Rectal smooth muscle tissue (tissue), 1 donor: Measurements from ENCODE around the gene TUBG2.
"Not testable (repeated sequence)": the region's sequence is repeated elsewhere in the genome, so short reads cannot be mapped to it uniquely, and the experiment has no call there.

Experiments used
- H3K27ac ChIP-seq: one replicate; pipeline ENCODE4 v1.7.0; 2013; ENCODE audit warnings: low read depth, low read length, inconsistent platforms
- H3K27me3 ChIP-seq: one replicate; pipeline ENCODE4 v1.7.0; 2013; ENCODE audit warnings: low read length; ENCODE audit not compliant: control insufficient read depth, insufficient read depth
- H3K36me3 ChIP-seq: one replicate; pipeline ENCODE4 v1.7.0; 2013; ENCODE audit warnings: low read length; ENCODE audit not compliant: control insufficient read depth, insufficient read depth
- H3K4me1 ChIP-seq: one replicate; pipeline ENCODE4 v1.7.0; 2013; ENCODE audit warnings: low read length; ENCODE audit not compliant: control insufficient read depth, insufficient read depth
- H3K4me3 ChIP-seq: one replicate; pipeline ENCODE4 v1.7.0; 2013; ENCODE audit warnings: low read length
- H3K9ac ChIP-seq: one replicate; pipeline ENCODE4 v1.7.0; 2013; ENCODE audit warnings: low read length

The TUBG2 gene

DNA sequence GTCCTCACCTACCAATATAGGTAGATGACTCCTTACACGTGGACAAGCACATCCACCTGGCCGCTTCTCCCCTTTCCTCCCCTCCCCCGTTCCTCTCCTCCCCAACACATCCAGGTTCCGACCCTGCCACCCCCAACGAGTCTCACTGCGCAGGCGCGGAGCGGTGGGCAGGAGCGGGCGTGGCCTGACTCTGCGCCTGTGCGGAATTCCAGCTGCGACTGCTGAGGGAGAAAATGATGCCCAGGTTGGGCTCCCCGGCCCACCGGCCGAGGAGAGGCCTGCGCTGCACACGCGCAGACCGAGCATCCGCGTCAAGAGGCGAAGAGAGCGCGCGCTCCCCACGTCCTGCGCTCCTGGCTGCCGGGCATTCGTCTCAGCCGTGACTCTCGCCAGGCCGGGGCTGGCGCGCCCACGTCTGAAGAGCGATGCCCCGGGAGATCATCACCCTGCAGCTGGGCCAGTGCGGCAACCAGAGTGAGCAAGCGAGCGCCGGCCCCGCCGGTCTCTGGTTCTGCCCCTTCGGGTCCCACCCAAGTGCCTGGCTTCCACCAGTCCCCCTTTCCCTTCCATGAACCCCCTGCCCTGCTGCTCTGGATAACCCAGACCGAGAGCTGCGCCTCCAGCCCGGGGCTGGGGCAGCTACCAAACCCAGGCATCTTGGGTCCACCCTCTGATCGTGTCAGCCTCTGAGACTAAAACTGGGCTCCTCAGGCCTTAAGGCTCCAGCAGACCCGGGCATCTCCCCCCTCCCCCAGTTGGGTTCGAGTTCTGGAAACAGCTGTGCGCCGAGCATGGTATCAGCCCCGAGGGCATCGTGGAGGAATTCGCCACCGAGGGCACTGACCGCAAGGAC is at the start of gene TUBG2:
TUBG2 (plus strand) TSS at position 206 of the 853 bp plus-strand sequence; CDS start at position 426, 220 bp downstream.
- Histone ChIP-seq H3K4me1 (peaks cover 5% of the 10 kb centered on the region), H3K36me3 (no peaks in the 10 kb centered on the region), H3K27me3 (no peaks in the 10 kb centered on the region), H3K9ac (peak within 1 kb of the TSS; percentile 52), H3K4me3 (peak within 1 kb of the TSS; percentile 63), H3K27ac (peak within 1 kb of the TSS; percentile 58)

DNA sequence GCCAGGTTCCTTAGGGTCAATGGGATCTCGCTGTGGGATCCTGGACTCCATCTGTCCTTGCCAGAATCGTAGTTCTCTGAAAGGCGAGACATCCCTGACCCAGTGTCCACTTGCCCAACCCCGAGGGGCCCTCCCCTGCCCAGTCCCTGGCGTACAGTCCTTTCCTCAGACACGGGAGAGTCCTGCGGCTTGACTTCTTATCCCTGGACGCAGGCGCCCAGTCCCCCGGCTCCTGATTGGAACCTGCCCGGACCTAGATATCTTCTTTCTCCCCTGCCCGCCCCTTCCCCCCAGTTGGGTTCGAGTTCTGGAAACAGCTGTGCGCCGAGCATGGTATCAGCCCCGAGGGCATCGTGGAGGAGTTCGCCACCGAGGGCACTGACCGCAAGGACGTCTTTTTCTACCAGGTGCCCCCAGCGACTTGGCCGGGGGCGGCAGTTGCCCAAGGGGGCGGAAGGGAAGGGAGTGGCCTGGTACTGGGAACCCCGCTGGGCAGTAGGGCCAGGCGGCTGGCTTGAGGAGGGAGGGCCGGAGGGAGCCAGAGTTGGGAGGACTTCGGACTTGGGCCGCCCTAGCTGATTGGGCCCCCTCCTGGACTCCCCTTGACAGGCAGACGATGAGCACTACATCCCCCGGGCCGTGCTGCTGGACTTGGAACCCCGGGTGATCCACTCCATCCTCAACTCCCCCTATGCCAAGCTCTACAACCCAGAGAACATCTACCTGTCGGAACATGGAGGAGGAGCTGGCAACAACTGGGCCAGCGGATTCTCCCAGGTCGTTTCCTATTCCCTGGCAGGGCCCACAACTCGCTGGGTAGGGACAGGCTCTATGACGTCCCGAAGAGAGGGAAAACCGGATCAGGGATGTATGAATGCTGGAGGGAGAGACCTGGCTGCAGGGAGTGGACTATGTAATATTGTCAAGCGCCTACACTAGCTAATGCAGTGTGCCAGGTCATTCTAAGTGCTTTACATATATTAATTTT is 49.0 kb upstream of the TUBG2 start:
- peak overlapping the region; percentile 76 for H3K27ac ChIP-seq
- H3K27me3 ChIP-seq, H3K36me3 ChIP-seq: not testable (repeated sequence)
- H3K4me1 ChIP-seq: peaks cover 14% of the 10 kb centered on the region
- H3K9ac ChIP-seq: peak overlapping the region; percentile 90
- H3K4me3 ChIP-seq: peak overlapping the region; percentile 90

DNA sequence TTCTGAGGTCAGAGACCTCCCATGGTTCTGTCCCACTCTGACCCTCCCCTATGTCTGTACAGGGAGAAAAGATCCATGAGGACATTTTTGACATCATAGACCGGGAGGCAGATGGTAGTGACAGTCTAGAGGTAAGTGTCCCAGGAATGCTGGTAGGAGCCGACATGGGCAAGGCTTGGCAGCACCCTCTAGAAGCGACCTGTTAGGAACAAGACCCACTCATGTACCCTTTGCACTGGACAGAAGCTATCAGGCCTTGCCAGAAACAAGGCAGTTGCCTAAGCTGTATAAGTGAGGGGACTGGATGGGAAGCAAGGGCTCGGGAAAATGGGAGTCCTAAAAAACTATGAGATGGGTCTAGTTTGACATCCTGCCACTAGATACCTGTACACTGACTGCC is 47.1 kb upstream of the TUBG2 start:
- Histone ChIP-seq H3K9ac (no peak overlapping the region), H3K4me3 (no peak overlapping the region), H3K27ac (no peak overlapping the region), H3K27me3 (no peaks in the 10 kb centered on the region), H3K36me3 (peaks cover 9% of the 10 kb centered on the region), H3K4me1 (peaks cover 12% of the 10 kb centered on the region)

DNA sequence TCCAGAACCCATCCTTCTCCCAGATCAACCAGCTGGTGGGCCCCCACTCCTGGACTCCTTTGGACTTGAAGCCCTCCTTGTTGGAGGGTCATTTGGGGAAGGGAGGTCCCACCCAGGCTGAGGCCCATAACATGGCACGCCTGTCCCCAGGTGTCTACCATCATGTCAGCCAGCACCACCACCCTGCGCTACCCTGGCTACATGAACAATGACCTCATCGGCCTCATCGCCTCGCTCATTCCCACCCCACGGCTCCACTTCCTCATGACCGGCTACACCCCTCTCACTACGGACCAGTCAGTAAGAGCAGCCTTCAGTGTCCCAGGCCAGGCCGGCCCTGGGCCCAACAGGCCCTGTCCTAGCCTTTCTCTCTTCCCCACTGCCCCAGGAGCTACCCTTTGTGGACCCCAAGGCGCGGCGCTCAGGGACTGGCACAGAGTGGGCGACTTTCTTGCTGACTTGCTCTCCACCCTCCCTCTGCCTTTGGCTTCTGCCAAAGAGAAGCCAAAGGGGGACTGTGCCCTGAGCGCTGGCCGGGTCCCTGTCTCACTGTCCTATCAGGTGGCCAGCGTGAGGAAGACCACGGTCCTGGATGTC is 45.3 kb upstream of the TUBG2 start:
- H3K27me3 ChIP-seq: no peaks in the 10 kb centered on the region
- no peak overlapping the region for H3K27ac ChIP-seq
- peaks cover 10% of the 10 kb centered on the region for H3K4me1 ChIP-seq
- H3K4me3 ChIP-seq: no peak overlapping the region
- no peak overlapping the region for H3K9ac ChIP-seq
- peaks cover 8% of the 10 kb centered on the region for H3K36me3 ChIP-seq

DNA sequence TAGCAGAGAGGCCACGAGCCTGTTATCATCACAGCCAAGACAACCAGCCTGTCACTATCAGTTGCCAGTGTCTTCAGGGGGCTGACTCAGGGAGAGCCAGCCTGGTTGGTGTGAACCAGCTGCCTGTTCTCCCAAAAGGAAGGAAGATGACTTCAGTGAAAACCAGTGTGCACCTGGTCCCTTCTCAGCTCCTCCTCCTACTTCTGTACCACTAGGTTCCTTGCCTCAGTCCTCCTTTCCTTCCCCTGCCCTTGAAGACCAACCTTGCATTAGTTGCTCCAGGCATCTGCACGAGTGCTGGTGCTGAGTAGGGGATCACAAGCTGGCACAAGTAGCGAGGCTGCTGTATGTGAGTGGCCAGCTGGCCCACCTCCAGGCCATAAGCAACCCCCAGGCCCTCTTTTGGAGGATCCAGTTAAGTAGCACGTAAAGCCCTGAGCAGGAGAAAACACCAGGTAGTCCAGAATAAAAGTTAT is 41.1 kb upstream of the TUBG2 start:
- H3K4me1 ChIP-seq: peaks cover 6% of the 10 kb centered on the region
- H3K27me3 ChIP-seq: no peaks in the 10 kb centered on the region
- no peak overlapping the region for H3K4me3 ChIP-seq
- H3K36me3 ChIP-seq: peaks cover 6% of the 10 kb centered on the region
- H3K27ac ChIP-seq: no peak overlapping the region
- H3K9ac ChIP-seq: no peak overlapping the region

DNA sequence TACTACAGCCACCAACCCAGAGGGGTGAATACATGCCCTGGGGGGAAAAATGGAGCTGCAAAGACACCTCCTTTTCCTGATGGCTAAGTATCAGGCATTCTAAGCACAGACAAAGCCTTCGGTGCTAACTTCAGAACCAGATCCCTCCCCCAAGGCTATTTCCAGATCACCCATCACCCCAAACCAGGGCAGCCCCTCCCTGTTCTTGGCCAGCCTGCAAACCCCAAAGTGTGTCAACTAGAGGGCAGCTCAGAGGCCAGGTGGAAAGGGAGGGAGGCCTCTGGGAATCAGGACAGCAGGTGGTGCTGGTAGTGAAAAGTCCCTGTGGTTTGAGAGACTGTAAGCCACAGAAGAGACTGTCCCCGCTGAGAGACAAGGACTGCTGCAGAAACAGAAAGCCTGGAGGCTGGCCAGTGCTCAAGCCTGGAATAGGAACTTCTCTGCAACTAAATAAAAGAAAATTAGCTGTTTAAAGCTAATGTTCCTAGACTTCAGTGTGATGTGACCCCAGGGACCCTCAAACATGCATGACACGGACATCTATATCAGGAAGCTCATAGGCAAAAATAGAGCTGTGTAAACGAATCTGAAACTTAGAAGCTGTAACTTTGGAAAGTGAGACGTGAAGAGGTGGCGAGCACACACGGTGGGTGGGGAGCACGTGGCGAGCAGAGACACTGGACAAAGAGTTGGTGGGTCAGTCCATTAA is 40.5 kb upstream of the TUBG2 start:
- Histone ChIP-seq H3K27ac (no peak overlapping the region), H3K4me1 (peaks cover 6% of the 10 kb centered on the region), H3K9ac (no peak overlapping the region), H3K36me3 (peaks cover 6% of the 10 kb centered on the region), H3K4me3 (no peak overlapping the region), H3K27me3 (no peaks in the 10 kb centered on the region)

DNA sequence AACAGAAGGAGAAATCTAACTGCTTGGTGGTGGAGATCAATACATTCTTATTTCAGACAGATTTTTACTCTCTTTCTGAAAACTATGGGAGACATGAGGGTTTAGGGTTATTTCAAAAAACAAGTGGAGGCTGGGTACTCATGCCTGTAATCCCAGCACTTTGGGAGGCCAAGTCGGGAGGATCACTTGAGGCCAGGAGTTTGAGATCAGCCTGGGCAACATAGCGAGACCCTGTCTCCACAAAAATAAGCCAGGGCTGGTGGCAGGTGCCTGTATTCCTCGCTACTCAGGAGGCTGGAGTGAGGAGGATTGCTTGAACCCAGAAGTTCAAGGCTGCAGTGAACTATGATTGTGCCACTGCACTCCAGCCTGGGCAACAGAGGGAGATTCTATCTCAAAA is 37.1 kb upstream of the TUBG2 start:
- H3K9ac ChIP-seq, H3K27me3 ChIP-seq, H3K4me1 ChIP-seq, H3K27ac ChIP-seq, H3K36me3 ChIP-seq, H3K4me3 ChIP-seq: not testable (repeated sequence)

DNA sequence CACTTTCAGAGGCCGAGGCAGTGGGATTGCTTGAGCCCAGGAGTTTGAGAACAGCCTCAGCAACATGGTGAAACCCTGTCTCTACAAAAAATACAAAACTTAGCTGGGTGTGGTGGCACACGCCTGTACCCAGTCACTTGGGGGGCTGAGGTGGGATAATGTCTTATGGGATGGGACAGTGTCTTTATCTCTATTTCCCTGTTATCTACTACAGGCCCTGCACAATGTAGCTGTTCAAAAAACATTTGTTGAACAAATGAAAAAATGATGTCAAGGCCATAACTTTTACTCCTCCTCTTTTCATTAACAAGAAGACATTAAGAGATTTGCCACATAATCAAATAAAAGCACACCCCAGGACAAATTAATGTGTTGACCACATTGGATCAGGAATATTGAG is 35.8 kb upstream of the TUBG2 start:
- no peak overlapping the region for H3K9ac ChIP-seq
- no peak overlapping the region for H3K27ac ChIP-seq
- peaks cover 2% of the 10 kb centered on the region for H3K4me1 ChIP-seq

DNA sequence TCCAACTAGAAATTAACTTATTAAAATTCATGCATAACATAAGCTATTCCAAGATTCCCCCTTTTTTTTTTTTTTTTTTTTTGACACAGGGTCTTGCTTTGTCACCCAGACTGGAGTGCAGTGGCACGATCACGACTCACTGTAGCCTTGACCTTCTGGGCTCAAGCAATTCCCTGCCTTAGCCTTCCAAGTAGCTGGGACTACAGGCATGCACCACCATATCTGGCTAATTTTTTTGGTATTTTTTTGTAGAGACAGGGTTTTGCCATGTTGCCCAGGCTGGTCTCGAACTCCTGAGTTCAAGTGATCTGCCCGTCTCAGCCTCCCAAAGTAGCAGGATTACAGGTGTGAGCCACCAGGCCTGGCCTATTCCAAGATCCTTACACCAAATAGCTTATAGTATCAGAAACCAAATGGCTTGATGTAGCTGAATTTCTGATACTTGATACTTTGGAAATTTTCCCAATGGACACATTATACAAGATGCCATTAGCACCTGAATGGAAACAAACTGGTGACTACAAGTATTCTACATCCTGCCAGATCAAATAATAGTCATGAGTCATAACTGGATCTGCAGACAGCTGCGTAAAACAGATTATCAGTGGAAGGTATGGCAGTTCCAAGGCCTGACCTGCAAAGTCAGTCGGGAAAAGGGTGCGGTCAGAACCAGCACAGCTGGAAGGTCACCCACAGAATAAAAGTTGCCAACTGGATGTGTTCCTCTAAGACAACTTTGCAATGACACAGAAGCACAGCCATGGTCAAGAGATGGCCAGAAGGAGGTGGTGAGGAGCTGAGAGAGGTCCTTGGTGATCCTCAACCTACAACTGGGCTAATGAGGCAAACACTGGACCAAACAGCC is 35.1 kb upstream of the TUBG2 start:
- H3K27me3 ChIP-seq: no peaks in the 10 kb centered on the region
- no peak overlapping the region for H3K4me3 ChIP-seq
- no peaks in the 10 kb centered on the region for H3K36me3 ChIP-seq
- H3K9ac ChIP-seq: no peak overlapping the region
- H3K4me1 ChIP-seq: no peaks in the 10 kb centered on the region
- H3K27ac ChIP-seq: no peak overlapping the region

More for the DNA sequence above, 35.8 kb upstream of the TUBG2 start:
- Histone ChIP-seq H3K36me3 (no peaks in the 10 kb centered on the region), H3K4me3 (no peak overlapping the region), H3K27me3 (no peaks in the 10 kb centered on the region)

DNA sequence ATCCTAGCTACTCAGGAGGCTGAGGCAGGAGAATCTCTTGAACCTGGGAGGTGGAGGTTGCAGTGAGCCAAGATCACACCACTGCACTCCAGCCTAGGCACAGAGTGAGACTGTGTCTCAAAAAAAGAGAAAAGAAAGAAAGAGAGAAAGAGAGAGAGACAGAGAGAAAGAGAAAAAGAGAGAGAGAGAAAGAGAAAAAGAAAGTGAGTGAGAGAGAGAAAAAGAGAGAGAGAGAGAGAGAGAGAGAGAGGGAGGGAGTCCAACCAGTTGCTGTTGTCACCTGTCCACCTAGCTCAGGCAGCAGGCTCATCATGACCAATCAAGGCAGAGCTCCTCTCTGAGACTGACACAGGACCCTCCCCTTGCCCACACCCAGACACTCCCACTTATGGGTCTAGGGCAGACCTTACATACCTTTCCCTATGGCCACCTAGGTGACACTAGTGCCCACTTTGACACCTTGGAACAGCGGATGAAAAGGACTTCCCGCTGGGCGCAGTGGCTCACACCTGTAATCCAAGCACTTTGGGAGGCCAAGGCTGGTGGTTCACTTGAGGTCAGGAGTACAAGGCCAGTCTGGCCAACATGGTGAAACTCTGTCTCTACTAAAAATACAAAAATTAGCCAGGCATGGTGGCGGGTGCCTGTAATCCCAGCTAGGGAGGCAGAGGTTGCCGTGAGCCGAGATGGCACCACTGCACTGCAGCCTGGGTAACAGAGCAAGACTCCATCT is 31.9 kb upstream of the TUBG2 start:
- not testable (repeated sequence) for H3K4me3 ChIP-seq, H3K27ac ChIP-seq, H3K9ac ChIP-seq, H3K27me3 ChIP-seq, H3K36me3 ChIP-seq, H3K4me1 ChIP-seq
